SH-SY5Y (cell line): ENCODE results near the gene ASAP2.

Experiments used
- GATA2 ChIP-seq: IDR thresholded peaks from 2 replicates; pipeline ENCODE4 v1.6.1; 2011; ENCODE audit warnings: mild to moderate bottlenecking, low read depth, low read length
- GATA3 ChIP-seq: IDR thresholded peaks from 2 replicates; pipeline ENCODE4 v1.6.1; 2011; ENCODE audit warnings: low read depth, mild to moderate bottlenecking, low read length, moderate library complexity

The ASAP2 gene

GRCh38 chr2:9199716-9200632 is 6.6 kb upstream of the ASAP2 start:
- TF ChIP-seq GATA3, result no peak
- 0 out of 2 replicates have a peak, but pooled peaks have one; percentile 18 for TF ChIP-seq GATA2

- TF ChIP-seq GATA3 (no peak), GATA2 (no peak)
These were observed 6.0 kb upstream of the ASAP2 start for GRCh38 chr2:9200633-9201015.

- TF ChIP-seq GATA3 (no peak), GATA2 (no peak)
These were observed 5.3 kb upstream of the ASAP2 start for GRCh38 chr2:9201185-9201891.

- no peak for TF ChIP-seq GATA3
- TF ChIP-seq GATA2, result no peak
These were observed 3.6 kb upstream of the ASAP2 start for GRCh38 chr2:9203006-9203405.

- TF ChIP-seq GATA2 (no peak), GATA3 (no peak)
These were observed 2.7 kb upstream of the ASAP2 start for GRCh38 chr2:9203876-9204275.

- no peak for TF ChIP-seq GATA2
- no peak for TF ChIP-seq GATA3
These were observed 1.7 kb upstream of the ASAP2 start for GRCh38 chr2:9204939-9205338.

- TF ChIP-seq GATA2 (no peak), GATA3 (no peak)
These were observed 1.1 kb upstream of the ASAP2 start for GRCh38 chr2:9205486-9205885.

GRCh38 chr2:9206991-9207640 is 504 bp downstream of the ASAP2 start:
- TF ChIP-seq GATA2 (peak; percentile 3; the same call in 1 of the 2 replicates), GATA3 (no peak)

GRCh38 chr2:9207641-9208311 is 1.2 kb downstream of the ASAP2 start:
- TF ChIP-seq GATA3 (no peak), GATA2 (no peak)

- TF ChIP-seq GATA3 (no peak), GATA2 (no peak)
These were observed 2.3 kb downstream of the ASAP2 start for GRCh38 chr2:9208875-9209274.

GRCh38 chr2:9210030-9210429 is 3.4 kb downstream of the ASAP2 start:
- TF ChIP-seq GATA3 (no peak), GATA2 (no peak)

GRCh38 chr2:9211496-9211895 is 4.9 kb downstream of the ASAP2 start:
- no peak for TF ChIP-seq GATA2
- no peak for TF ChIP-seq GATA3

GRCh38 chr2:9212010-9212635 is 5.5 kb downstream of the ASAP2 start:
- TF ChIP-seq GATA3, result no peak
- no peak for TF ChIP-seq GATA2

GRCh38 chr2:9212661-9213411 is 6.2 kb downstream of the ASAP2 start:
- TF ChIP-seq GATA3, result no peak
- TF ChIP-seq GATA2, result no peak
